Measurements from ENCODE around the gene KDM8.

DNA sequence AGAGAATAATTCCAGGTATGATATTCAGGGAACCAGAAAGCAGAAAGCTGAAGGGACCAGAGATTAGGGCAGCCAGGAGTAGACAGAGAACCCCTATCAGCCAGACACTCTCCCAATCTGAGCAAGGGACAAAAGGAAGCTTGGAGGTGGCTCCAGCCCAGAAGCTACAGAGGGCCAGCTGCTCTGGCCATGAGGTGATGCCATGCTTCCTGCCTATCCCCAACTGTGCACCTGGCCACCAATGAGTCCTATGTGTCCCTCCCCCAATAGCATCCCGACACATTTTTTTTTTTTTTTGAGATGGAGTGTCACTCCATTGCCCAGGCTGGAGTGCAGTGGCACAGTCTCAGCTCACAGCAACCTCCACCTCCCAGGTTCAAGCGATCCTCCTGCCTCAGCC is 35.3 kb downstream of the KDM8 start:
- TF ChIP-seq, protein P1, sequence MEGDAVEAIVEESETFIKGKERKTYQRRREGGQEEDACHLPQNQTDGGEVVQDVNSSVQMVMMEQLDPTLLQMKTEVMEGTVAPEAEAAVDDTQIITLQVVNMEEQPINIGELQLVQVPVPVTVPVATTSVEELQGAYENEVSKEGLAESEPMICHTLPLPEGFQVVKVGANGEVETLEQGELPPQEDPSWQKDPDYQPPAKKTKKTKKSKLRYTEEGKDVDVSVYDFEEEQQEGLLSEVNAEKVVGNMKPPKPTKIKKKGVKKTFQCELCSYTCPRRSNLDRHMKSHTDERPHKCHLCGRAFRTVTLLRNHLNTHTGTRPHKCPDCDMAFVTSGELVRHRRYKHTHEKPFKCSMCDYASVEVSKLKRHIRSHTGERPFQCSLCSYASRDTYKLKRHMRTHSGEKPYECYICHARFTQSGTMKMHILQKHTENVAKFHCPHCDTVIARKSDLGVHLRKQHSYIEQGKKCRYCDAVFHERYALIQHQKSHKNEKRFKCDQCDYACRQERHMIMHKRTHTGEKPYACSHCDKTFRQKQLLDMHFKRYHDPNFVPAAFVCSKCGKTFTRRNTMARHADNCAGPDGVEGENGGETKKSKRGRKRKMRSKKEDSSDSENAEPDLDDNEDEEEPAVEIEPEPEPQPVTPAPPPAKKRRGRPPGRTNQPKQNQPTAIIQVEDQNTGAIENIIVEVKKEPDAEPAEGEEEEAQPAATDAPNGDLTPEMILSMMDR (IDR thresholded peaks at IDR 0.05; ENCODE audit: low read length): no peak
- no peak for TF ChIP-seq EZH2phosphoT487 (IDR thresholded peaks at IDR 0.05; ENCODE audit: low read length)
